A549 (cell line): Measurements from ENCODE around the gene L3MBTL2. TPM values are rescaled to one million over a fixed set of nuclear protein-coding genes. Genes with fewer than 3 reads are reported as not detected.

Source experiments
- ATAC-seq, 2 experiments: fragments of 200-7000 bp in 1 of 2; fragments of >200 bp in 1 of 2; cut with Nextera tagmentation in 1 of 2; cut with Tn5 transposase in 1 of 2; 3 replicates each; pipeline versions ENCODE4 v1.8.0 to v1.9.1; 2018 to 2020; ENCODE audit warnings: mild to moderate bottlenecking in 1 of 2, moderate library complexity in 1 of 2
- CTCF ChIA-PET: fragments of 300-600 bp; sonication (Branson Sonifier 250); formaldehyde crosslinking; extraction: SDS; loops from one replicate; lab custom pipeline; 2021; ENCODE audit warnings: antibody characterized with exemption, inconsistent platforms; lab: Yijun Ruan, JAX
- POLR2A ChIA-PET: fragments of 350-600 bp; formaldehyde crosslinking; extraction: SDS; loops from one replicate; lab custom pipeline; 2021; ENCODE audit warnings: antibody characterized with exemption, inconsistent platforms; lab: Yijun Ruan, JAX
- DNase-seq, 2 experiments: peaks; one replicate each; pipeline versions ENCODE4 v3.0.0 to v3.0.0-alpha.2; 2011 to 2016; ENCODE audit warnings: low read depth in 1 of 2, low spot score in 1 of 2
- FAIRE-seq: peaks from 2 replicates; lab custom pipeline; 2011; peaks lifted over from hg19 to GRCh38; lab: Jason Lieb, UNC
- H3K27ac ChIP-seq, 2 experiments: fragments of >200 bp; sonication (Bioruptor Twin); formaldehyde crosslinking; 3 replicates each; pipeline ENCODE4 v1.5.1; 2016 to 2017
- H3K4me1 ChIP-seq: fragments of >200 bp; sonication (Bioruptor Twin); formaldehyde crosslinking; 3 replicates; pipeline ENCODE4 v1.6.1; 2016
- H3K4me2 ChIP-seq: fragments of >200 bp; sonication (Bioruptor Twin); formaldehyde crosslinking; 3 replicates; pipeline ENCODE4 v1.6.1; 2016
- H3K4me3 ChIP-seq: fragments of >200 bp; sonication (Bioruptor Twin); formaldehyde crosslinking; 3 replicates; pipeline ENCODE4 v1.5.1; 2016
- H3K9me3 ChIP-seq: fragments of >200 bp; sonication (Bioruptor Twin); formaldehyde crosslinking; 3 replicates; pipeline ENCODE4 v1.6.1; 2016
- BHLHE40 ChIP-seq: IDR thresholded peaks from 2 replicates; pipeline ENCODE4 v1.6.1; 2012; ENCODE audit warnings: low read depth, low read length, inconsistent platforms
- CBX2 ChIP-seq: fragments of 200-600 bp; sonication (generic); IDR thresholded peaks from 2 replicates; pipeline ENCODE4 v1.6.1; 2016; ENCODE audit warnings: low read depth, mild to moderate bottlenecking, borderline replicate concordance
- CEBPB ChIP-seq, 2 experiments: fragments of >200 bp in 1 of 2; sonication (Bioruptor Twin) in 1 of 2; formaldehyde crosslinking in 1 of 2; IDR thresholded peaks; 2 replicates each; pipeline ENCODE4 v1.6.1; 2012 to 2016
- CHD2 ChIP-seq: fragments of 150-350 bp; IDR thresholded peaks from 2 replicates; pipeline ENCODE4 v1.6.1; 2014; ENCODE audit warnings: low read length; ENCODE audit not compliant: partially characterized antibody
- CHD4 ChIP-seq: fragments of 200-600 bp; sonication (generic); IDR thresholded peaks from 2 replicates; pipeline ENCODE4 v1.6.1; 2016; ENCODE audit warnings: antibody characterized with exemption, mild to moderate bottlenecking, borderline replicate concordance
- EHMT2 ChIP-seq: fragments of 200-600 bp; sonication (generic); IDR thresholded peaks from 2 replicates; pipeline ENCODE4 v1.6.1; 2016; ENCODE audit warnings: antibody characterized with exemption, low read depth, mild to moderate bottlenecking, moderate library complexity
- EP300 ChIP-seq, 2 experiments: fragments of >200 bp; sonication (Bioruptor Twin); formaldehyde crosslinking; IDR thresholded peaks; 2 replicates in 1 of 2; 3 replicates in 1 of 2; pipeline ENCODE4 v1.6.1; 2016 to 2017
- FOSL2 ChIP-seq, 2 experiments: fragments of 450-650 bp in 1 of 2; fragments of >200 bp in 1 of 2; sonication (Bioruptor Twin) in 1 of 2; formaldehyde crosslinking; IDR thresholded peaks; 2 replicates each; pipeline versions ENCODE4 v1.5.0 to v1.6.1; 2016 to 2020; ENCODE audit warnings: mild to moderate bottlenecking in 1 of 2, moderate library complexity in 1 of 2
- HES2 ChIP-seq: fragments of >200 bp; sonication (Bioruptor Twin); formaldehyde crosslinking; IDR thresholded peaks from 2 replicates; pipeline ENCODE4 v1.6.1; 2016
- HEYL ChIP-seq: fragments of 250-450 bp; sonication (Bioruptor Pico); IDR thresholded peaks from 2 replicates; pipeline ENCODE4 v1.8.0; 2021; ENCODE audit warnings: mild to moderate bottlenecking, moderate library complexity
- HOXA7 ChIP-seq: fragments of 250-450 bp; sonication (Bioruptor Pico); IDR thresholded peaks from 2 replicates; pipeline ENCODE4 v1.5.0; 2020; ENCODE audit warnings: mild to moderate bottlenecking, moderate library complexity
- HOXB5 ChIP-seq: fragments of 250-450 bp; sonication (Bioruptor Pico); IDR thresholded peaks from 2 replicates; pipeline ENCODE4 v1.5.0; 2020; ENCODE audit warnings: mild to moderate bottlenecking, moderate library complexity
- MAFK ChIP-seq: fragments of 450-650 bp; IDR thresholded peaks from 2 replicates; pipeline ENCODE4 v1.6.1; 2014; ENCODE audit not compliant: partially characterized antibody
- MAZ ChIP-seq: fragments of 150-350 bp; IDR thresholded peaks from 2 replicates; pipeline ENCODE4 v1.6.1; 2014; ENCODE audit warnings: antibody characterized with exemption, low read depth, low read length, borderline replicate concordance
- MYC ChIP-seq: IDR thresholded peaks from 2 replicates; pipeline ENCODE4 v1.6.1; 2012; ENCODE audit warnings: mild to moderate bottlenecking, inconsistent platforms, low read length, improper control_type of control experiment, borderline replicate concordance
- NFE2L2 ChIP-seq: fragments of 150-350 bp; conservative IDR thresholded peaks from 2 replicates; pipeline ENCODE4 v1.6.1; 2014; ENCODE audit warnings: low read length
- NPAS2 ChIP-seq: fragments of 250-450 bp; sonication (Bioruptor Pico); IDR thresholded peaks from 2 replicates; pipeline ENCODE4 v1.8.0; 2022; ENCODE audit warnings: mild to moderate bottlenecking, moderate library complexity, borderline replicate concordance
- NR3C1 ChIP-seq: fragments of >200 bp; sonication (Bioruptor Twin); formaldehyde crosslinking; IDR thresholded peaks from 3 replicates; pipeline ENCODE4 v1.6.1; 2017
- PBX3 ChIP-seq: IDR thresholded peaks from 2 replicates; pipeline ENCODE4 v1.6.1; 2012
- PHF8 ChIP-seq: fragments of 200-600 bp; sonication (generic); IDR thresholded peaks from 2 replicates; pipeline ENCODE4 v1.6.1; 2016; ENCODE audit warnings: low read depth, mild to moderate bottlenecking, antibody characterized with exemption, moderate library complexity, borderline replicate concordance
- POLR2A ChIP-seq: IDR thresholded peaks from 2 replicates; pipeline ENCODE4 v1.6.1; 2012; ENCODE audit warnings: mild to moderate bottlenecking, low read length
- RAD21 ChIP-seq, 2 experiments: fragments of >200 bp in 1 of 2; sonication (Bioruptor Twin) in 1 of 2; formaldehyde crosslinking in 1 of 2; IDR thresholded peaks in 1 of 2; conservative IDR thresholded peaks in 1 of 2; 2 replicates in 1 of 2; 3 replicates in 1 of 2; pipeline ENCODE4 v1.6.1; 2012 to 2018; ENCODE audit warnings: inconsistent platforms in 1 of 2
- REST ChIP-seq: fragments of 200-600 bp; sonication (generic); IDR thresholded peaks from 2 replicates; pipeline ENCODE4 v1.6.1; 2016; ENCODE audit warnings: antibody characterized with exemption, mild to moderate bottlenecking, moderate library complexity
- RNF2 ChIP-seq: fragments of 200-600 bp; sonication (generic); IDR thresholded peaks from 2 replicates; pipeline ENCODE4 v1.6.1; 2016; ENCODE audit warnings: low read depth, mild to moderate bottlenecking, antibody characterized with exemption, moderate library complexity, borderline replicate concordance
- SREBF2 ChIP-seq: fragments of 450-650 bp; IDR thresholded peaks from 2 replicates; pipeline ENCODE4 v1.6.1; 2014; ENCODE audit warnings: mild to moderate bottlenecking, moderate library complexity
- TFCP2L1 ChIP-seq: fragments of 250-450 bp; sonication (Bioruptor Pico); IDR thresholded peaks from 2 replicates; pipeline ENCODE4 v1.5.0; 2021; ENCODE audit warnings: mild to moderate bottlenecking
- TP53 ChIP-seq: fragments of 250-450 bp; sonication (Bioruptor Pico); IDR thresholded peaks from 2 replicates; pipeline ENCODE4 v1.5.0; 2021; ENCODE audit warnings: mild to moderate bottlenecking, moderate library complexity
- WGBS: methylation state at CpG from one replicate; pipeline ENCODE4 v1.1.6; 2017; ENCODE audit errors: missing lambda C conversion rate; 5-methylcytosine and 5-hydroxymethylcytosine counted together
- polyA plus RNA-seq, 4 experiments: library from polyadenylated mRNA; depleted of rRNA in 3 of 4; stranded (reverse); fragments of >200 nt; fragmentation: RNase III in 1 of 4; extraction: RNeasy Plus Mini Kit Qiagen cat#74134 plus additional on column Dnase treatment in 1 of 4; gene quantifications; 2 replicates in 3 of 4; 3 replicates in 1 of 4; pipeline ENCODE4 v1.2.3, GENCODE V29; 2011 to 2017

The L3MBTL2 gene
- polyA plus RNA-seq, 2 of the 4 experiments (the other 2 are of a cell fraction) = 14.5 to 17.0 TPM

- DNase-seq (no peak), FAIRE-seq (no peak), ATAC-seq (no peak)
- POLR2A ChIA-PET = no interaction called here
- H3K4me1 ChIP-seq = no peaks in the 10 kb centered on the region
- no peak overlapping the region for H3K4me2 ChIP-seq
- no peak overlapping the region for H3K4me3 ChIP-seq
- H3K9me3 ChIP-seq = no peaks in the 10 kb centered on the region
- 90% methylated on average over 5 of the region's 15 CpGs for WGBS
- CTCF ChIA-PET = interaction anchor here (0.6 kb wide), 1 partner anchor 25 kb away, joined by 4 read pairs; no protein-coding TSS in a partner anchor
- no peak for TF ChIP-seq REST
- no peak for TF ChIP-seq HES2
- TF ChIP-seq POLR2A = no peak
- TF ChIP-seq PHF8 = no peak
- no peak for TF ChIP-seq NFE2L2
- TF ChIP-seq RAD21 (conservative IDR thresholded peaks at IDR 0.05 in 1 of 2, IDR thresholded peaks at IDR 0.05 in 1 of 2) = no peak
- TF ChIP-seq EP300 (IDR thresholded peaks at IDR 0.05) = no peak
- no peak for TF ChIP-seq TFCP2L1
- no peak for TF ChIP-seq PBX3
- TF ChIP-seq BHLHE40 = no peak
- no peak for TF ChIP-seq MAZ
- no peak for TF ChIP-seq RNF2
- no peak for TF ChIP-seq FOSL2 (IDR thresholded peaks at IDR 0.05)
- TF ChIP-seq FOSL2 (CRISPR knock-in tag; IDR thresholded peaks at IDR 0.05) = no peak
- no peak for TF ChIP-seq CBX2
- no peak for TF ChIP-seq CEBPB (IDR thresholded peaks at IDR 0.05)
- no peak for TF ChIP-seq EHMT2
- TF ChIP-seq, all 56 proteins: peak for 0
- H3K27ac ChIP-seq = no peak overlapping the region
These were observed 28.0 kb upstream of the L3MBTL2 start for GRCh38 chr22:41177040-41177621.

GRCh38 chr22:41177622-41178424 lies 27.3 kb upstream of the L3MBTL2 start:
- ATAC-seq (no peak), FAIRE-seq (no peak), DNase-seq (no peak)
- Histone ChIP-seq H3K4me2 (no peak overlapping the region), H3K27ac (no peak overlapping the region), H3K4me1 (no peaks in the 10 kb centered on the region), H3K9me3 (no peaks in the 10 kb centered on the region), H3K4me3 (no peak overlapping the region)
- TF ChIP-seq POLR2A (no peak), CHD2 (no peak), HOXB5 (CRISPR knock-in tag) (no peak), NR3C1 (no peak), CHD4 (no peak), MYC (no peak), PHF8 (no peak), HEYL (no peak), TP53 (CRISPR knock-in tag) (no peak), HOXA7 (no peak), NPAS2 (CRISPR knock-in tag) (no peak), MAFK (no peak), SREBF2 (no peak)
- WGBS = 91% methylated on average over 8 of the region's 9 CpGs
- CTCF ChIA-PET = no interaction called here
- POLR2A ChIA-PET = no interaction called here
